Liver (tissue), 9 donors: ENCODE results near the gene LYPLAL1. TPM values are rescaled to one million over a fixed set of nuclear protein-coding genes. Genes with fewer than 3 reads are reported as not detected.

Experiments
- DNase-seq: peaks from one replicate; pipeline ENCODE4 v3.0.0-alpha.2; 2017; ENCODE audit warnings: low spot score
- H3K27ac ChIP-seq, 2 donors: one replicate each; pipeline ENCODE4 v1.7.0; 2013; ENCODE audit warnings: inconsistent platforms in 2 of 2, low read length in 2 of 2, control low read depth in 1 of 2, low read depth in 1 of 2, mild to moderate bottlenecking in 1 of 2
- H3K27me3 ChIP-seq, 4 donors: one replicate each; pipeline versions ENCODE4 v1.6.1 to v1.7.0; 2013; ENCODE audit warnings: low read length in 3 of 4, inconsistent platforms in 1 of 4, mild to moderate bottlenecking in 1 of 4, moderate library complexity in 1 of 4; ENCODE audit not compliant: control insufficient read depth in 4 of 4, insufficient read depth in 4 of 4
- H3K36me3 ChIP-seq, 4 donors: one replicate each; pipeline versions ENCODE4 v1.6.1 to v1.7.0; 2013; ENCODE audit warnings: low read length in 3 of 4, mild to moderate bottlenecking in 3 of 4, low read depth in 1 of 4, moderate library complexity in 1 of 4; ENCODE audit not compliant: control insufficient read depth in 4 of 4, insufficient read depth in 3 of 4
- H3K4me1 ChIP-seq, 4 donors: one replicate each; pipeline versions ENCODE4 v1.6.1 to v1.7.0; 2013; ENCODE audit warnings: low read length in 3 of 4, mild to moderate bottlenecking in 3 of 4, moderate library complexity in 1 of 4; ENCODE audit not compliant: control insufficient read depth in 4 of 4, insufficient read depth in 4 of 4
- H3K4me3 ChIP-seq, 3 donors: one replicate each; pipeline versions ENCODE4 v1.6.1 to v1.7.0; 2013; ENCODE audit warnings: low read length in 3 of 3, control low read depth in 1 of 3, low read depth in 1 of 3, mild to moderate bottlenecking in 1 of 3
- H3K9ac ChIP-seq, 2 donors: one replicate each; pipeline ENCODE4 v1.7.0; 2013; ENCODE audit warnings: low read length in 2 of 2, mild to moderate bottlenecking in 2 of 2, moderate library complexity in 2 of 2, control low read depth in 1 of 2, low read depth in 1 of 2
- H3K9me3 ChIP-seq, 4 donors: one replicate each; pipeline versions ENCODE4 v1.6.1 to v1.7.0; 2013; ENCODE audit warnings: low read length in 3 of 4; ENCODE audit not compliant: control insufficient read depth in 4 of 4
- FOXA1 ChIP-seq: IDR thresholded peaks from 2 replicates; pipeline ENCODE4 v1.6.1; 2016; ENCODE audit warnings: antibody characterized with exemption
- FOXA2 ChIP-seq: IDR thresholded peaks from 2 replicates; pipeline ENCODE4 v1.6.1; 2016; ENCODE audit warnings: antibody characterized with exemption
- GABPA ChIP-seq, 2 donors: IDR thresholded peaks in 1 of 2; conservative IDR thresholded peaks in 1 of 2; 2 replicates each; pipeline ENCODE4 v1.6.1; 2016; ENCODE audit warnings: antibody characterized with exemption in 2 of 2, mild to moderate bottlenecking in 1 of 2, moderate library complexity in 1 of 2
- HNF4A ChIP-seq, 2 donors: conservative IDR thresholded peaks; 2 replicates each; pipeline ENCODE4 v1.6.1; 2016; ENCODE audit warnings: antibody characterized with exemption in 2 of 2, mild to moderate bottlenecking in 2 of 2
- HNF4G ChIP-seq: IDR thresholded peaks from 2 replicates; pipeline ENCODE4 v1.6.1; 2016; ENCODE audit warnings: antibody characterized with exemption
- JUND ChIP-seq, 2 donors: IDR thresholded peaks; 2 replicates each; pipeline ENCODE4 v1.6.1; 2016; ENCODE audit warnings: antibody characterized with exemption in 2 of 2
- NR2F2 ChIP-seq: IDR thresholded peaks from 2 replicates; pipeline ENCODE4 v1.6.1; 2016; ENCODE audit warnings: antibody characterized with exemption
- RXRA ChIP-seq, 2 donors: IDR thresholded peaks; 2 replicates each; pipeline ENCODE4 v1.6.1; 2017 to 2018; ENCODE audit warnings: antibody characterized with exemption in 2 of 2, mild to moderate bottlenecking in 1 of 2
- TAF1 ChIP-seq: conservative IDR thresholded peaks from 2 replicates; pipeline ENCODE4 v1.6.1; 2016; ENCODE audit warnings: antibody characterized with exemption, mild to moderate bottlenecking
- ZBTB33 ChIP-seq: IDR thresholded peaks from 2 replicates; pipeline ENCODE4 v1.6.1; 2016; ENCODE audit warnings: antibody characterized with exemption
- WGBS: extraction: QIAGEN DNeasy Blood & Tissue Kit; methylation state at CpG from one replicate; pipeline ENCODE4 v1.1.7; 2013; 5-methylcytosine and 5-hydroxymethylcytosine counted together
- polyA plus RNA-seq, 2 donors: library from polyadenylated mRNA; stranded (reverse) in 1 of 2; unstranded in 1 of 2; fragments of 200-250 nt in 1 of 2; fragments of >200 nt in 1 of 2; fragmentation: Nextera tagmentation in 1 of 2; extraction: Ambion mirVana in 1 of 2; gene quantifications; one replicate each; pipeline versions ENCODE4 v1.2.1 to v1.2.3, GENCODE V29; 2013 to 2015
- total RNA-seq, 2 donors: library from RNA; depleted of rRNA; stranded (reverse); fragments of >200 nt; gene quantifications; one replicate each; pipeline ENCODE4 v1.2.3, GENCODE V29; 2014
- TF ChIP-seq, protein P1 (sequence below): fragments of 150-350 bp; IDR thresholded peaks from 2 replicates; pipeline ENCODE4 v1.5.1; 2017; ENCODE audit warnings: improper control_type of control experiment, low read depth, low read length; ENCODE audit not compliant: missing input control
- TF ChIP-seq, protein P2 (sequence below): IDR thresholded peaks from 2 replicates; pipeline ENCODE4 v1.6.1; 2016; ENCODE audit warnings: antibody characterized with exemption, mild to moderate bottlenecking
- TF ChIP-seq, protein P3 (sequence below): IDR thresholded peaks from 2 replicates; pipeline ENCODE4 v1.6.1; 2016; ENCODE audit warnings: antibody characterized with exemption
- donor health status: healthy.
- donor health status: healthy.
- donor health status: healthy.
- donor health status: healthy.
- donor health status: healthy.

Gene LYPLAL1
- total and polyA plus RNA-seq, 4 donors = 10.3 to 57.4 (median 13.7) TPM

- peak; percentile 33 for DNase-seq
- Histone ChIP-seq H3K4me1 (peaks cover 1 to 47% (median 12%) of the 10 kb centered on the region in 4 donors), H3K9me3 (no peaks in the 10 kb centered on the region), H3K9ac (peak overlapping the region; percentile 76 to 96), H3K4me3 (peak overlapping the region; percentile 78 to 96 (median 82)), H3K36me3 (peaks cover 0 to 1% (median 0%) of the 10 kb centered on the region in 4 donors), H3K27me3 (no peaks in the 10 kb centered on the region), H3K27ac (peak overlapping the region; percentile 82 to 98)
- WGBS = 15% methylated on average over 11 of the region's 11 CpGs
- TF ChIP-seq, protein P1, sequence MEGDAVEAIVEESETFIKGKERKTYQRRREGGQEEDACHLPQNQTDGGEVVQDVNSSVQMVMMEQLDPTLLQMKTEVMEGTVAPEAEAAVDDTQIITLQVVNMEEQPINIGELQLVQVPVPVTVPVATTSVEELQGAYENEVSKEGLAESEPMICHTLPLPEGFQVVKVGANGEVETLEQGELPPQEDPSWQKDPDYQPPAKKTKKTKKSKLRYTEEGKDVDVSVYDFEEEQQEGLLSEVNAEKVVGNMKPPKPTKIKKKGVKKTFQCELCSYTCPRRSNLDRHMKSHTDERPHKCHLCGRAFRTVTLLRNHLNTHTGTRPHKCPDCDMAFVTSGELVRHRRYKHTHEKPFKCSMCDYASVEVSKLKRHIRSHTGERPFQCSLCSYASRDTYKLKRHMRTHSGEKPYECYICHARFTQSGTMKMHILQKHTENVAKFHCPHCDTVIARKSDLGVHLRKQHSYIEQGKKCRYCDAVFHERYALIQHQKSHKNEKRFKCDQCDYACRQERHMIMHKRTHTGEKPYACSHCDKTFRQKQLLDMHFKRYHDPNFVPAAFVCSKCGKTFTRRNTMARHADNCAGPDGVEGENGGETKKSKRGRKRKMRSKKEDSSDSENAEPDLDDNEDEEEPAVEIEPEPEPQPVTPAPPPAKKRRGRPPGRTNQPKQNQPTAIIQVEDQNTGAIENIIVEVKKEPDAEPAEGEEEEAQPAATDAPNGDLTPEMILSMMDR = peak; percentile 3
- TF ChIP-seq FOXA1 (no peak), FOXA2 (peak; percentile 3), RXRA (IDR thresholded peaks at IDR 0.05) (peak in 1 of 2 donors; percentile 35), HNF4A (conservative IDR thresholded peaks at IDR 0.05) (peak in 1 of 2 donors; percentile 55), GABPA (IDR thresholded peaks at IDR 0.05 in 1 of 2, conservative IDR thresholded peaks at IDR 0.05 in 1 of 2) (no peak)
- TF ChIP-seq, protein P2, sequence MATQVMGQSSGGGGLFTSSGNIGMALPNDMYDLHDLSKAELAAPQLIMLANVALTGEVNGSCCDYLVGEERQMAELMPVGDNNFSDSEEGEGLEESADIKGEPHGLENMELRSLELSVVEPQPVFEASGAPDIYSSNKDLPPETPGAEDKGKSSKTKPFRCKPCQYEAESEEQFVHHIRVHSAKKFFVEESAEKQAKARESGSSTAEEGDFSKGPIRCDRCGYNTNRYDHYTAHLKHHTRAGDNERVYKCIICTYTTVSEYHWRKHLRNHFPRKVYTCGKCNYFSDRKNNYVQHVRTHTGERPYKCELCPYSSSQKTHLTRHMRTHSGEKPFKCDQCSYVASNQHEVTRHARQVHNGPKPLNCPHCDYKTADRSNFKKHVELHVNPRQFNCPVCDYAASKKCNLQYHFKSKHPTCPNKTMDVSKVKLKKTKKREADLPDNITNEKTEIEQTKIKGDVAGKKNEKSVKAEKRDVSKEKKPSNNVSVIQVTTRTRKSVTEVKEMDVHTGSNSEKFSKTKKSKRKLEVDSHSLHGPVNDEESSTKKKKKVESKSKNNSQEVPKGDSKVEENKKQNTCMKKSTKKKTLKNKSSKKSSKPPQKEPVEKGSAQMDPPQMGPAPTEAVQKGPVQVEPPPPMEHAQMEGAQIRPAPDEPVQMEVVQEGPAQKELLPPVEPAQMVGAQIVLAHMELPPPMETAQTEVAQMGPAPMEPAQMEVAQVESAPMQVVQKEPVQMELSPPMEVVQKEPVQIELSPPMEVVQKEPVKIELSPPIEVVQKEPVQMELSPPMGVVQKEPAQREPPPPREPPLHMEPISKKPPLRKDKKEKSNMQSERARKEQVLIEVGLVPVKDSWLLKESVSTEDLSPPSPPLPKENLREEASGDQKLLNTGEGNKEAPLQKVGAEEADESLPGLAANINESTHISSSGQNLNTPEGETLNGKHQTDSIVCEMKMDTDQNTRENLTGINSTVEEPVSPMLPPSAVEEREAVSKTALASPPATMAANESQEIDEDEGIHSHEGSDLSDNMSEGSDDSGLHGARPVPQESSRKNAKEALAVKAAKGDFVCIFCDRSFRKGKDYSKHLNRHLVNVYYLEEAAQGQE = peak; percentile 28
These were observed 958 bp downstream of the LYPLAL1 start for GRCh38 chr1:219174460-219175211.

- Histone ChIP-seq H3K4me3 (peak overlapping the region; percentile 12 to 82 (median 78)), H3K9me3 (no peaks in the 10 kb centered on the region), H3K27me3 (no peaks in the 10 kb centered on the region), H3K9ac (no peak overlapping the region), H3K36me3 (peaks cover 0 to 1% (median 0%) of the 10 kb centered on the region in 4 donors), H3K4me1 (peaks cover 1 to 47% (median 14%) of the 10 kb centered on the region in 4 donors), H3K27ac (peak overlapping the region; percentile 82 to 98)
- WGBS = 89% methylated on average over 3 of the region's 3 CpGs
- TF ChIP-seq FOXA2 = no peak
- DNase-seq = no peak
These were observed 1.5 kb downstream of the LYPLAL1 start for GRCh38 chr1:219175212-219175564.

- Histone ChIP-seq H3K4me3 (no peak overlapping the region), H3K9ac (no peak overlapping the region), H3K27me3 (no peaks in the 10 kb centered on the region), H3K27ac (no peak overlapping the region), H3K4me1 (peaks cover 1 to 47% (median 14%) of the 10 kb centered on the region in 4 donors), H3K36me3 (peaks cover 0 to 1% (median 0%) of the 10 kb centered on the region in 4 donors), H3K9me3 (no peaks in the 10 kb centered on the region)
- WGBS = 97% methylated on average over 4 of the region's 4 CpGs
- no peak for DNase-seq
- TF ChIP-seq TAF1 (no peak), FOXA1 (no peak), RXRA (IDR thresholded peaks at IDR 0.05) (no peak), NR2F2 (no peak), JUND (IDR thresholded peaks at IDR 0.05) (no peak), HNF4A (conservative IDR thresholded peaks at IDR 0.05) (no peak), HNF4G (no peak), ZBTB33 (no peak), FOXA2 (no peak)
- TF ChIP-seq, protein P3, sequence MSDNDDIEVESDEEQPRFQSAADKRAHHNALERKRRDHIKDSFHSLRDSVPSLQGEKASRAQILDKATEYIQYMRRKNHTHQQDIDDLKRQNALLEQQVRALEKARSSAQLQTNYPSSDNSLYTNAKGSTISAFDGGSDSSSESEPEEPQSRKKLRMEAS = no peak
These were observed 2.5 kb downstream of the LYPLAL1 start for GRCh38 chr1:219176168-219176567.
